NCI-H2196 treated with DMSO at 0.1 percent for 48 hours (cell line): ENCODE data around the gene SYNGAP1.

Experiments
- DNase-seq: peaks from one replicate; lab custom pipeline; 2025; ENCODE audit not compliant: unreplicated experiment; lab: John Stamatoyannopoulos, UW

SYNGAP1 gene

DNA sequence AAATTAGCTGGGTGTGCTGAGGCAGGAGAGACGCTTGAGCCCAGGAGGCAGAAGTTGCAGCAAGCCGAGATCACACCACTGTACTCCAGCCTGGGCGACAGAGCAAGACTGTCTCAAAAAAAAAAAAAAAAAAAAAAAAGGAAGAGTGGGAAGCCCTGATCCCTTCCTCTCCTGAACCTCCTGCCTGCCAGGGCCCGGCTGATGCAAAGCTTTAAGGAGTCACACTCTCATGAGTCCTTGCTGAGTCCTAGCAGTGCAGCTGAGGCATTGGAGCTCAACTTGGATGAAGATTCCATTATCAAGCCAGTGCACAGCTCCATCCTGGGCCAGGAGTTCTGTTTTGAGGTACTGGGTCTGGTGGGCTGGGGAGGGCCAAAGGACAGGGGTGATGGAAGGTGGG lies 15.1 kb downstream of the SYNGAP1 start:
- no peak for DNase-seq

DNA sequence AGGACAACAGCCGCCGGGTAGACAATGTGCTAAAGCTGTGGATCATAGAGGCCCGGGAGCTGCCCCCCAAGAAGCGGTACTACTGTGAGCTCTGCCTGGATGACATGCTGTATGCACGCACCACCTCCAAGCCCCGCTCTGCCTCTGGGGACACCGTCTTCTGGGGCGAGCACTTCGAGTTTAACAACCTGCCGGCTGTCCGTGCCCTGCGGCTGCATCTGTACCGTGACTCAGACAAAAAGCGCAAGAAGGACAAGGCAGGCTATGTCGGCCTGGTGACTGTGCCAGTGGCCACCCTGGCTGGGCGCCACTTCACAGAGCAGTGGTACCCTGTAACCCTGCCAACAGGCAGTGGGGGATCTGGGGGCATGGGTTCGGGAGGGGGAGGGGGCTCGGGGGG lies 17.8 kb downstream of the SYNGAP1 start:
- DNase-seq: no peak

DNA sequence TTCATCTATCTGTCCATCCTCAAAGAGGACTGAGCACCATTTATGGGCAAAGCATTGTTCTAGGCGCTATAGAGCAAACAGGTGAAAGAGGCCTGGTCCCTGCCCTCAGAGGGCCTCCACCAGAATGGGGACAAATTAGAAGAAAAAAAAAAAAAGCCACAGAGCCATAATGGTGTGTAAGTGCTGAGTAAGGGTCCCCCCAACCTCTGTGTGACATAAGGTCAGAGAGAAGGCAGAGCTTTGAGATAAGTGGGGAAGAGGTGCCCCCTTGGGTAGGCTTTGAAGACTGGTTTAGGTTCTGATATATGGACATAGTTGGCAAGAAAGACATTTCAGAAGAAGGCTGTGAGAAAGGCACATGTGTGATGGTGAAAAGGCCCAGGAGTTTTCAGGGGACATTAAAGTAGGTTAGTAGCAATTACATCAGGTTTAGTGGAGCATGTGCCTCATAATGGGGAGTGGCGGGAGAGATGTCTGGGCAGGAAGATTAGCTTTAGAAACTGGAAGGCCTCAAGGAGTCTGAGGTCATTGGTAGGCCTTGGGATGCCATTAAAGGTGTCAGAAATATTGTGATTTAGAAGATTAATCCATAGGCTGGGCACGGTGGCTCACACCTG lies 19.2 kb downstream of the SYNGAP1 start:
- no peak for DNase-seq

DNA sequence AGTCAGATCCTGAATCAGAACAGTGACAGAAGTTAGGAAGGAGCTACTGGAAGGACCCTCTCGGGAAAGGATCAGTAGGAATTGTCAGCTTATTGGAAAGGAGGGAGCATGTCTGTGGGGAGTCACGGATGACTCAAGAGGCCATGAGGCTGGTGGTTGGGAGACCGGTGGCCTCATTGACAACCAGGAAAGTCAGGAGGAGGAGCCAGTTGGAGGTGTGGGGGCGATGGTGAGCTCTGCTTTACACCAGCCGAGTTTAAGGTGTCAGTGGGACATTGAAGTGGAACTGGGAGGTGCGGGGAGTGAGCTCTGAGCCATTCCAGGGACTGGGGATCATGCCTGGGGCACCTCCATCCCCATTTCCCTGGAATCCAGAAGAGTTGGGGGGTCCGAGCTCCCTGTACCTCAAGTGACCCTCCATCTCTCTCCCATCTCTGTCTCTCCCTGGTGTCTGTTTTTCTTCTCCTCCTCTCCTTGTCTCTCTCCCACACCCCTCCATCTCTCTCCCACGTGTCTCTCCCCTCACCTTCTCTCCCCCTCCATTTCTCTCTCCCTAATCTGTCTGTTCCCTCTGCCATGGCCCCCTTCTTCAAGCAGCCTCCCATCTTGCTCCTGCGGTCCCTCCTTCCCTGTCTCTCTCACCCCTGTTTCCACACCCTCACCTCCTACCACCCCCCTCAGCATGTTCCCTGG lies 20.2 kb downstream of the SYNGAP1 start:
- no peak for DNase-seq

DNA sequence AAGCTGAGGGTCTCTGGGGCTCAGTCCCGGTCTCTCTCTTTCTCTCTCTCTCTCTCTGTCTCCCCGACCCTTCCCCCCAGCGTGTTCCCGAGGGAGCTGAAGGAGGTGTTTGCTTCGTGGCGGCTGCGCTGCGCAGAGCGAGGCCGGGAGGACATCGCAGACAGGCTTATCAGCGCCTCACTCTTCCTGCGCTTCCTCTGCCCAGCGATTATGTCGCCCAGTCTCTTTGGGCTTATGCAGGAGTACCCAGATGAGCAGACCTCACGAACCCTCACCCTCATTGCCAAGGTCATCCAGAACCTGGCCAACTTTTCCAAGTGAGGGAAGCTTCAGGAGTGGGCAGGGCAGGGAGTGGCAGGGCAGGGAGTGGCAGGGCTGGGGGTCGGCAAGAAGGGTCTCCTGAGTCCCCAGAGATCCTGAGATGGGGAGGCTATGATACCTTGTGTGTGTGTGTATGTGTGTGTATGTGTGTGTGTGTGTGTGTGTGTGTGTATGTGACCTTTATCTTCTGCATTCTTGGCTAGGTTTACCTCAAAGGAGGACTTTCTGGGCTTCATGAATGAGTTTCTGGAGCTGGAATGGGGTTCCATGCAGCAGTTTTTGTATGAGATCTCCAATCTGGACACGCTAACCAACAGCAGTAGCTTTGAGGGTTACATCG lies 20.9 kb downstream of the SYNGAP1 start:
- DNase-seq: no peak

DNA sequence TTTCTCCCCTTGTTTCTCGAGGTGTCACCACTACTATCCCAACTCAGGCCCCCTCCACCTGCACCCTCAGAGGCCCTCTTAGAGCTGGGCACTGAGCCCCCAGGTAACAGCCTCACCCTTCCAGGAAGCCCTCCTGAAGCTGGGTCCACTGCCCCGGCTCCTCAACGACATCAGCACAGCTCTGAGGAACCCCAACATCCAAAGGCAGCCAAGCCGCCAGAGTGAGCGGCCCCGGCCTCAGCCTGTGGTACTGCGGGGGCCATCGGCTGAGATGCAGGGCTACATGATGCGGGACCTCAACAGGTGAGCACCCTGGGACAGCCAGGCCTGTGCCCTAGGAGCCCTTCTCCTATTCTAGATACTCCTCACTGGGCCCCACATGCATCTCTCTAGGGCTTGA lies 21.6 kb downstream of the SYNGAP1 start:
- DNase-seq: no peak

DNA sequence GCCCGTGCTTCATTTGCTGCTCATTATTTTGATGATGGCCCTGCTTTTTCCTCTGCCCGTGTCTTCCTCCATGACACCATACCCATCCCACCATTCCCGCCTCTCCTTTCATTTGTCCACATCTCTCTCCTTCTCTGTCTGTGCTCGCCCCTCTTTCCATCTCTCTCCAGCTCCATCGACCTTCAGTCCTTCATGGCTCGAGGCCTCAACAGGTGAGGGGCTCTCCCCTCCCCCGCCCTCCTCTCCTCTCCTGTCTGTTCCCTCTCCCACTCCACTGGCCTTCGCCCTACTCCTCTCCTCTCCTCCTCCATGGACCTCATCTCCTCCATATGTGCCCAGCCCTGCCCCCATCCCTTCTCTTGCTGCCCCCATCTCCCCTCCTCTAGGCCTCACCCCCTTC lies 22.4 kb downstream of the SYNGAP1 start:
- no peak for DNase-seq

DNA sequence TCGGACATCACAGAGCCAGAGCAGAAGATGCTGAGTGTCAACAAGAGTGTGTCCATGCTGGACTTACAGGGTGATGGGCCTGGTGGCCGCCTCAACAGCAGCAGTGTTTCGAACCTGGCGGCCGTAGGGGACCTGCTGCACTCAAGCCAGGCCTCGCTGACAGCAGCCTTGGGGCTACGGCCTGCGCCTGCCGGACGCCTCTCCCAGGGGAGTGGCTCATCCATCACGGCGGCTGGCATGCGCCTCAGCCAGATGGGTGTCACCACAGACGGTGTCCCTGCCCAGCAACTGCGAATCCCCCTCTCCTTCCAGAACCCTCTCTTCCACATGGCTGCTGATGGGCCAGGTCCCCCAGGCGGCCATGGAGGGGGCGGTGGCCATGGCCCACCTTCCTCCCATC lies 23.2 kb downstream of the SYNGAP1 start:
- no peak for DNase-seq

DNA sequence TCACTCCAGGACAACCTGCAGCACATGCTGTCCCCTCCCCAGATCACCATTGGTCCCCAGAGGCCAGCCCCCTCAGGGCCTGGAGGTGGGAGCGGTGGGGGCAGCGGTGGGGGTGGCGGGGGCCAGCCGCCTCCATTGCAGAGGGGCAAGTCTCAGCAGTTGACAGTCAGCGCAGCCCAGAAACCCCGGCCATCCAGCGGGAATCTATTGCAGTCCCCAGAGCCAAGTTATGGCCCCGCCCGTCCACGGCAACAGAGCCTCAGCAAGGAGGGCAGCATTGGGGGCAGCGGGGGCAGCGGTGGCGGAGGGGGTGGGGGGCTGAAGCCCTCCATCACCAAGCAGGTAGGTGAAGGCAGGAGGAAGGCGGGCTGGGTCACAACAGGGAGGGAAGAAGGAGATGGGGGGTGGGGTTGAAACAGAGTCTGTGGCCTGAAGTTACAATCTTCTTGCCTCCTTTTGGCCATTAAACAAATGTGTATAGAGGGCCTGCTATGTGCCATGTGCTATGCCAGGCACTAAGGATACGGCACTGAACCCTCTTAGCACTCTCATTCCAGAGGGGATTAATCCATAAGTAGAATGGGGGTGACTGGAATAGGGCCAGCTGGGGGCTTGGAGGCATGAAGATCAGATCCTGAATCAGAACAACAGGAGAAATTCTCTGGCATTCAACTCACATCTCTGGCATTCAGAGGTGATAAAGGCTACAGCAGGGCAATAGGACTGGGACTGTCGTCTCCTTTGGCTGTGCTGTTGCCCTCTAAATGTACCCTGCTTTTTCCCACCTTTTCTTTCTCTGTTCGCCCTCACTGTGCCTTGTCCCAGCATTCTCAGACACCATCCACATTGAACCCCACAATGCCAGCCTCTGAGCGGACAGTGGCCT lies 24.0 kb downstream of the SYNGAP1 start:
- no peak for DNase-seq

DNA sequence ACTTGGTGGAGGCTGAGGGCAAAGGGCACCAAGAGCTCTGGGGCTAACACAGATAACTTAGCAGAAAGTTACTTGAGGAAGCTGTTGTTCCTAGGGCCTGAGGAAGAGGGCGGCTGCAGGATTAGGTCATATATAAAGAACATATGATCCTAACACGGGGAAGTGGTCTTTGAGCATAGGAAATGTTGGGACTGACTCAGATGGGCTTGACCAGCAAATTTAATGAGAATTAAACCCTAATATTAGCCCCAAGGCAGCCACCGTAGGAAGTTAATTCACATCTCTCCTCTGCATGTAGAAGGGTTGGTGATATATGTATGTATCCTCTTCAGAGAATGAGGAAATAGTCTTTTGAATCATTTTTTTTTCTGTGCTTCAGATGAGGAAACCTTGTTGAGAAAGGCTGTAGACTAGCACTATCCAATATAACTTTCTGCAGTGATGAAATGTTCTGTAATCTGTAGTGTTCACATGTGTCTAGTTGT lies 25.3 kb downstream of the SYNGAP1 start:
- DNase-seq: no peak

DNA sequence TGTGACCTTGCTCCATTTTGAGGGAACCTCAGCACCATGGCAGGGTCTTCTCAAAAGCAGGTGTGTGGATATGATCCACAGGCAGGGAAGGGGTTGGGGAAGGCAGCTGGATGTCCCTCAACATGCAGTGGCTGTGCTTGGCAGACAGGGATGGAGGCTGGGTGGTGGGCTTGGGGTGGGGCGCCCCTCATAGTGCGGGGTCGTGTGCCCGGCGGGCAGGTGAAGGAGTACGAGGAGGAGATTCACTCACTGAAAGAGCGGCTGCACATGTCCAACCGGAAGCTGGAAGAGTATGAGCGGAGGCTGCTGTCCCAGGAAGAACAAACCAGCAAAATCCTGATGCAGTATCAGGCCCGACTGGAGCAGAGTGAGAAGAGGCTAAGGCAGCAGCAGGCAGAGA lies 26.5 kb downstream of the SYNGAP1 start:
- no peak for DNase-seq

DNA sequence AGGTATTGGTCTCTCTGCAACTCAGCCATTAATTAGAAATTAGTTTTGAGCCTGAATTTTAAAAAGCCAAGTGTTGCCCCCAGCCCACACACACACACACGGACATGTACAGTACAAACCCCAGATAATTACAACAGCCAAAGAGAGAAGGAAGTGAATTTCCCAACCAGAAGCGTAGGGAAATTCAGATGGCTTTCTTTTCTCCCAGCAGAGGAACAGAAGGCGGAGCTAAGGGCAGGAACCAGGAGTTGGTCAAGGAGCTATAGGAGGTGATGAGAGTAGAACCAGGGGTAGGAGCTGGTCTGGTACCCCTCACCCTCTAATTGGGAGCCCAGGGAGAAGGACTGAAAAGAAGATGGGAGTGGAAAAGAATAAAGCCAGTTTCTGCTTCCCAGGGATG lies 30.6 kb downstream of the SYNGAP1 start:
- DNase-seq: no peak

DNA sequence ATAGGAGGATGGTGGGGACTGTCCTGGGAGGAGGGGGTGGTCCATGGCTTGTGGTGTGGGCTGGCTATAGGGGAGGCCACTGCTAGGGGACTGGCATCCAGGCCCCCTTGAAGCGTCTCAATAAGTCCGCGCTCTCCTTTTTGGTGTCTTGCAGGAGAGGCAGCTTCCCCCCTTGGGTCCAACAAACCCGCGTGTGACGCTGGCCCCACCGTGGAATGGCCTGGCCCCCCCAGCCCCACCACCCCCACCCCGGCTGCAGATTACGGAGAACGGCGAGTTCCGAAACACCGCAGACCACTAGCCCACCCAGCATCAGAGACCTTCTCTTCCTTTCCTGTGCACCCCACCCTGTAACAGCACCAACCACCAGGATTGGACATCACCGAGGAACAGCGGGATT lies 31.7 kb downstream of the SYNGAP1 start:
- no peak for DNase-seq

DNA sequence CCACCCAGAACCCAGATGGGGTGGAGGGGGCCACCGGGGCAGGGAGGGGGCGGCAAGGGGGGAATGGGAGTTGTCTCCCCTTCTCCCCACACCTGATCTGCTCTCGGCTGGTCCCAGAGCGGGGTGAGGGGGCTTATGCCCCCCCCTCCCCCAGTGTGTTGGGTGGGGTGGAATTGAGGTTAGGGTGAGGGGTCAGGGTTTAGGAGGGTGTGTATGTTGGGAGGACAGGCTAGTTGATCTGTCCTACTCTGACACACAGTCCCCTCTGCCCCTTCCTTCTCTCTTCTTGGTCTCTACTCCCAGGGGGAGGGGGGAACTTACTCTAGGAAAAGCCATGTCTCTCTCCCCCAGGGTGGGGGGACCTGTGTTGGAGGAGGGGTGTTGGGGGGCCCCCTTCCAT lies 32.6 kb downstream of the SYNGAP1 start:
- no peak for DNase-seq

DNA sequence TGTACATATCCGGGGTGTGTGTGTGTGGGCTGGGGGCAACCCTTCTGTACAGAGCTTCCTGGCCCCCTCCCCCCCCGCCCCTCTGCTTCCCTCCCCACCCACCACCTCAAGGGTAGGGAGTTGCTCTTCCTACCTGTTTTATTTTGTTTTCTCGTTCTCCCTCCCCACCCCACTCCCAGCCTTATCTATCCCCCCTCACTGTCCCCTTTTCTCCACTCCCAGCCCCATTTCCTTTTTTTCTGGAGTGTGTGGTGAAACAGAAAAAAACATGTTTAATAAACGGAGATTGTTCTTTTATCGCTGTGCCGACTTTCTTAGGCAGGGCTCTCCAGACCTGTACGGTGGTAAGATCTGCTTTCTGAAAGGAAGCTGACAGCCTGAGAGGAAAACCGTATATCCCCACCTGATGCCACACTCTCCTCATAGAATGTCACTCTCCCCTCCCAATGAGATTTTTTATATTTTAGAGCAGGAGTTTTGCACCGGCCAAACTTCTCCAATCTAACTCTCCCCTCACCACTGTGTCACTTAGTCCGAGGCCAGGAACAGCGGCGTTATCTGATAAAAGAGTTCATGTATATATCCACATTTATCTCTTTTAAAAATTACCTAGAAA lies 33.6 kb downstream of the SYNGAP1 start:
- no peak for DNase-seq

DNA sequence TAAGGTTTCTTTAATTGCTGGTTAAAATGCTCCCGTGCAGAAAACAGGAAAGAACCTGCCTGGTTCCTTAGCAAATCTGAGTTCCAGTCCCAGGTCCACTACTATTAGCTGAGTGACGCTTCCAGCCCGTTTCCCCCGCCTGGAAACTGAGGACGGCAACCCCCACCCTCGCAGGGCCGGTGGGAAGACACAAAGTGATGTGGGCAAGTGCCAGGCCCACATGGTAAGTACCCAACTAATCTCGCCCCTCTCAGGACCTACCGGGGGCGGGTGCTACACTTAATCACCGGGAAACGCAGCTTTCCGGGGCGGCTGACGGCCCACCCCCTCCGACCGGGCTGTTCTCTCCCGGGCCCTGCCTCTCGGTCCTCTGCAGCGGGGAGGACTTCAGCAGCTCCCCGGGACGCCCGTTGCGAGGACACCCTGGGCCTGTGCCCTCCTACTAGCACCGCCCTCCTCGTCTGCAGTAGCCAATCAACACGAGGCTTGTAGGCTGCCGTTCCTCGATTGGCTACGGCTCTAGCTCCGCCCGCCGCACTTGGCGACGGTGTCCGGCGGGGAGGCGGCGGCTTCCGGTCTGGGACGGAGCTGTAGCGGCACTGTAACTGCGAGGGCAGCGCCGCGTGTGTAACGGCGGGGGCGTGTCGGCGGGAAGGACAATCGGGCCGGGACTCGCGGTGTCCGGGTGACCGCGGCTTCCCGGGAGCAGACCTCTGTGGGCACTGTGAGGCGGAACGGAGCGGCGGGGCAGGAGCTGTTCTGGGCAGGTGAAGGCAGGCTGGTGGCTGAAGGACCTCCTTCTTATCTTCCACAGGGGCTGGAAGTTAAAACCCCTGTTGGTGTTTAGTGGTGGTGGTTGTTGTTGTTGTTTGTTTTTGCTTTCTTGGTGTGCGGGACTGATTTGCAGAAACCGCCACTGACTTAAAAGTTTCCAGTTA lies 34.4 kb downstream of the SYNGAP1 start, which contains the start of gene ZBTB9:
Gene ZBTB9, plus strand, starts transcription at position 568 of the 938 bp plus-strand sequence. CDS start 525 bp downstream, outside the sequence.
- DNase-seq: peak; percentile 91

DNA sequence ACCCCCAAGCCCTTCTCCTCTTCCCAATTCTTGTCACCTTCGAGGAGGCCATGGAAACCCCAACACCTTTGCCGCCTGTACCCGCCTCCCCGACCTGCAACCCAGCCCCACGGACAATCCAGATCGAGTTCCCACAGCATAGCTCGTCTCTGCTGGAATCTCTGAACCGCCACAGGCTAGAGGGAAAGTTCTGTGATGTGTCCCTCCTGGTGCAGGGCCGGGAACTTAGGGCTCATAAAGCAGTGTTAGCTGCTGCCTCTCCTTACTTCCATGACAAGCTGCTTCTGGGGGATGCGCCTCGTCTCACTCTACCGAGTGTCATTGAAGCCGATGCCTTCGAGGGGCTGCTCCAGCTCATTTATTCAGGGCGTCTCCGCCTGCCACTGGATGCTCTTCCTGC lies 35.2 kb downstream of the SYNGAP1 start:
- no peak for DNase-seq

DNA sequence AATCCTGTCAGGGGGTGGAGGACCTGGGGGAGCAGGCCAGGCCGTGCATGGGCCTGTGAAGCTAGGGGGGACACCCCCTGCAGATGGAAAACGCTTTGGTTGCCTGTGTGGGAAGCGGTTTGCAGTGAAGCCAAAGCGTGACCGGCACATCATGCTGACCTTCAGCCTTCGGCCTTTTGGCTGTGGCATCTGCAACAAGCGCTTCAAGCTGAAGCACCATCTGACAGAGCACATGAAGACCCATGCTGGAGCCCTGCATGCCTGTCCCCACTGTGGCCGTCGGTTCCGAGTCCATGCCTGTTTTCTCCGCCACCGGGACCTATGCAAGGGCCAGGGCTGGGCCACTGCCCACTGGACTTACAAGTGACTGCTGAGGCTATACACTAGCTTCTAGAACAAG lies 36.3 kb downstream of the SYNGAP1 start:
- no peak for DNase-seq

DNA sequence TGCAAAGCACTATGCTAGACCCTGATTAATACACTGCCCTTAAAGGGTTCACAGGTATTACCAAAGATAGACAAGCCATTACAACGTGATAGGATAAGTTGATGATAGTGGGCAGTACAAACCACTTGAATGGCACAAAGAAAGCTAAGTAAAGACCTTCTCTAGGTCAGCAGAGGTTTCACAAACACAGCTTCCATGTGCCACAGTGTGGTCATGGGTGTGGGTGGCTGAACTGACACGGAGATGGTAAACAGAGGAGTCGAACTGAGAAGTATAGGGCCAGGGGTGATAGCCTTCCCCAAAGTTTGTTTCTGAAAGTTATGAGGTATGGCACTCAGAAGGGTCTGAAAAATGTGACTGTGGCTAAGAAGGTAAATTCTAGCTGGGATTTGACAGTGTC lies 38.8 kb downstream of the SYNGAP1 start:
- no peak for DNase-seq

DNA sequence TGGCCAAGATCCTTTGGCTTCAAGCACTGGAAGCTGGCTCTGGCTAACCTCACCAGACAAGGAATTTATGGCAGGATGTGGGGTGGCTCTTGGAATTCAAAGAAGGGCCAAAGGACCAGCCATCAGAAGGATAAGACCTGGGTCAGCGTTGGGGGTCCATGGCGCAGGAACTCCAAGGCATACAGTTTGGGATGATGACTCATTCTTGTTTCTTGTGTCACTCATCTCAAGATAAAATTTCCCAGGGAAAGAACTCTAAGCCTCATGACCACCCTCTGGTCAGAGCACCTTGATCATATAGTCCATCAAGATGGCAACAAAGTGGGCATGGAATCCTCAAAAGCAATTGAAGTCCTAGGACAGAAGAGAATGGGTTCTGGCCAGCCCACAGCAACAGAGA lies 39.4 kb downstream of the SYNGAP1 start:
- no peak for DNase-seq
